A673 (cell line): Measurements from ENCODE around the gene WDPCP. TPM values are rescaled to one million over a fixed set of nuclear protein-coding genes. Genes with fewer than 3 reads are reported as not detected.

Experiments
- BruUV-seq: library from RNA; stranded (reverse); fragments of 400-500 nt; replicated peaks from 2 replicates; lab custom pipeline; 2021; lab: Mats Ljungman, UMichigan
- CTCF ChIA-PET: fragments of 300-600 bp; sonication (Branson Sonifier 250); formaldehyde crosslinking; loops from one replicate; lab custom pipeline; 2022; ENCODE audit warnings: antibody characterized with exemption; lab: Charles Lee
- POLR2A ChIA-PET: fragments of 300-600 bp; sonication (Branson Sonifier 250); formaldehyde crosslinking; loops from one replicate; lab custom pipeline; 2022; ENCODE audit warnings: antibody characterized with exemption; ENCODE audit not compliant: low non-redundant PET; lab: Charles Lee
- DNase-seq: peaks from one replicate; pipeline ENCODE4 v3.0.0-alpha.2; 2015; ENCODE audit warnings: low spot score
- H3K27ac ChIP-seq: fragments of 200-600 bp; sonication (generic); 2 replicates; pipeline ENCODE4 v1.5.1; 2016; ENCODE audit warnings: mixed run types, low read depth, mild to moderate bottlenecking, mixed read lengths, antibody characterized with exemption, low read length; ENCODE audit not compliant: poor library complexity, severe bottlenecking
- H3K27me3 ChIP-seq: fragments of 200-600 bp; sonication (generic); replicated peaks from 2 replicates; pipeline ENCODE4 v1.6.1; 2017; ENCODE audit warnings: mixed run types, low read depth, mild to moderate bottlenecking, mixed read lengths, antibody characterized with exemption, low read length; ENCODE audit not compliant: insufficient read depth, poor library complexity
- H3K36me3 ChIP-seq: fragments of 200-600 bp; sonication (generic); 2 replicates; pipeline ENCODE4 v1.6.1; 2016; ENCODE audit warnings: mixed run types, mild to moderate bottlenecking, mixed read lengths, antibody characterized with exemption, low read length; ENCODE audit not compliant: insufficient read depth, poor library complexity, severe bottlenecking
- H3K4me1 ChIP-seq: fragments of 200-600 bp; sonication (generic); 2 replicates; pipeline ENCODE4 v1.6.1; 2017; ENCODE audit warnings: mixed run types, mild to moderate bottlenecking, mixed read lengths, antibody characterized with exemption, low read length; ENCODE audit not compliant: insufficient read depth, poor library complexity, severe bottlenecking
- H3K4me3 ChIP-seq: fragments of 200-600 bp; sonication (generic); 2 replicates; pipeline ENCODE4 v1.5.1; 2016; ENCODE audit warnings: low read depth, mixed run types, mild to moderate bottlenecking, mixed read lengths, low read length; ENCODE audit not compliant: poor library complexity, severe bottlenecking
- H3K9me3 ChIP-seq: fragments of 200-600 bp; sonication (generic); 2 replicates; pipeline ENCODE4 v1.6.1; 2016; ENCODE audit warnings: mixed run types, low read depth, mild to moderate bottlenecking, mixed read lengths, antibody characterized with exemption, low read length; ENCODE audit not compliant: poor library complexity, severe bottlenecking
- EZH2 ChIP-seq: fragments of 200-600 bp; sonication (generic); IDR thresholded peaks from 2 replicates; pipeline ENCODE4 v1.6.1; 2017; ENCODE audit warnings: borderline replicate concordance, low read depth, mild to moderate bottlenecking, mixed read lengths, antibody characterized with exemption, low read length; ENCODE audit not compliant: poor library complexity, severe bottlenecking
- intact Hi-C: fragments of 100-400 bp; cut with micrococcal nuclease; formaldehyde crosslinking; loops from one replicate; pipeline ENCODE4 v1.10.0; 2022; ENCODE audit not compliant: unreplicated experiment
- total RNA-seq: library from RNA; stranded (reverse); gene quantifications from 2 replicates; pipeline ENCODE4 v1.2.3, GENCODE V29; 2021
- TF ChIP-seq, protein P1 (sequence below): fragments of 300-800, 200-600 bp; sonication (generic); conservative IDR thresholded peaks from 2 replicates; pipeline ENCODE4 v1.5.1; 2017; ENCODE audit warnings: low read depth, mild to moderate bottlenecking, antibody characterized with exemption, low read length, moderate library complexity, mixed read lengths

WDPCP gene
- total RNA-seq, 1 experiment from 2014 or later = 7.9 TPM

DNA sequence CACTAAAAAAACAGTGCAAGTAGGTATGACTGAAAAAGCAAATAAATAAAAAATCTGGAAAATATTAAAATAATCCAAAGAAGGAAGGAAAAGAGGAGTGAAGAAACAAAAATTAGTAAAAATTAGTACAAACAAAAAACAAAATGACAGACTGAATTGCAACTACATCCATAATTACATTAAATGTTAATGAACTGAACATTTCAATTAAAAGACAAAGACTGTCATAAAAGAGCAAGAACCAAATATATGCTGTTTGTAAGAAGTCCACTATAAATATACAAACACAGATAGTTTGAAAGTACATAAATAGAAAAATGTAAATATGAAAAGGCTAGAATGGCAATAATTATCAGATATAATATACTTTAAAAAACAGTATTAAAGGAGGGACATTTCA, 267.6 kb downstream of the WDPCP start:
- no peaks in the 10 kb centered on the region for H3K9me3 ChIP-seq
- ChIA-PET POLR2A (no interaction called here), CTCF (no interaction called here)
- intact Hi-C loops = no loop called here
- H3K27ac ChIP-seq = no peak overlapping the region
- no peak for DNase-seq
- H3K36me3 ChIP-seq = no peaks in the 10 kb centered on the region
- TF ChIP-seq EZH2 = no peak
- TF ChIP-seq, protein P1, sequence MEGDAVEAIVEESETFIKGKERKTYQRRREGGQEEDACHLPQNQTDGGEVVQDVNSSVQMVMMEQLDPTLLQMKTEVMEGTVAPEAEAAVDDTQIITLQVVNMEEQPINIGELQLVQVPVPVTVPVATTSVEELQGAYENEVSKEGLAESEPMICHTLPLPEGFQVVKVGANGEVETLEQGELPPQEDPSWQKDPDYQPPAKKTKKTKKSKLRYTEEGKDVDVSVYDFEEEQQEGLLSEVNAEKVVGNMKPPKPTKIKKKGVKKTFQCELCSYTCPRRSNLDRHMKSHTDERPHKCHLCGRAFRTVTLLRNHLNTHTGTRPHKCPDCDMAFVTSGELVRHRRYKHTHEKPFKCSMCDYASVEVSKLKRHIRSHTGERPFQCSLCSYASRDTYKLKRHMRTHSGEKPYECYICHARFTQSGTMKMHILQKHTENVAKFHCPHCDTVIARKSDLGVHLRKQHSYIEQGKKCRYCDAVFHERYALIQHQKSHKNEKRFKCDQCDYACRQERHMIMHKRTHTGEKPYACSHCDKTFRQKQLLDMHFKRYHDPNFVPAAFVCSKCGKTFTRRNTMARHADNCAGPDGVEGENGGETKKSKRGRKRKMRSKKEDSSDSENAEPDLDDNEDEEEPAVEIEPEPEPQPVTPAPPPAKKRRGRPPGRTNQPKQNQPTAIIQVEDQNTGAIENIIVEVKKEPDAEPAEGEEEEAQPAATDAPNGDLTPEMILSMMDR = no peak
- no peaks in the 10 kb centered on the region for H3K27me3 ChIP-seq
- H3K4me1 ChIP-seq = no peaks in the 10 kb centered on the region
- H3K4me3 ChIP-seq = no peak overlapping the region
- no TSS peak for BruUV-seq

DNA sequence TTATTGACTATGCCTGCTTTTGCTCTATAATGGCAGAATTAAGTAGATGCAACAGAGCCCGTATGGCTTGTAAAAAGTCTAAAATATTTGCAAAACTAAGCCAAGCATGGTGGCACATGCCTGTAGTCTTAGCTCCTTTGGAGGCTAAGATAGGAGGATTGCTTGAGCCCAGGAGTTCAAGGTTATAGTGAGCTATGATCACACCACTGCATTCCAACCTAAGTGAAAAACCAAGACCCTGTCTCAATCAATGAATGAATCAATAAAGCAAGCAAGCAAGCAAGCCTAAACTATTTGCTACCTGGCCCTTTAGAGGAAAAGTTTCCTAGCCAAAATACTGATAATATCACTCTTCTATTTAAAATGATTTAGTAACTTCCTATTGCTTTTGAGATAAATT, 277.7 kb downstream of the WDPCP start:
- H3K4me3 ChIP-seq = no peak overlapping the region
- H3K27me3 ChIP-seq = no peaks in the 10 kb centered on the region
- no peaks in the 10 kb centered on the region for H3K9me3 ChIP-seq
- intact Hi-C loops = no loop called here
- no peaks in the 10 kb centered on the region for H3K4me1 ChIP-seq
- TF ChIP-seq, protein P1 = no peak
- no peak for TF ChIP-seq EZH2
- no peak for DNase-seq
- no peak overlapping the region for H3K27ac ChIP-seq
- BruUV-seq = no TSS peak
- POLR2A ChIA-PET = no interaction called here
- CTCF ChIA-PET = no interaction called here
- H3K36me3 ChIP-seq = no peaks in the 10 kb centered on the region

DNA sequence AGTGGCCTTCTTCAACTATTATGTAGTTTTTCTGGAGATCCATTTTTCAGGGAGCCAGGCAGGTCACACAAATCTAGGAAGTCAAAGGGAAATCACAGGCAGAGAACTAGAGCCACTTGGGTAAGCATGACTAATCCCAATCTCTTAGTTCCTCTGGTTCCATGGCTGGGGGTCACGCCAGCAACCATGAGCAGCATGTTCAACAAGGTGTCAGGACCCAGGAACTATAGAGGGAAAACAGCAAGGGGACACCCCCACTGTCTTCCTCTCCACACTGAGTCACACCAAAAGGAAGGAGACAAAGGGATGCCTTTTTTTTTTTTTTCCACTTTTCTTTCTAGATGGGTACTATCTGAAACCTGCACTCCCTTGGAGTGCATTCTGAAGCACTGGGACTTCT, 286.8 kb downstream of the WDPCP start:
- TF ChIP-seq, protein P1 = no peak
- no peak for TF ChIP-seq EZH2
- Histone ChIP-seq H3K4me1 (no peaks in the 10 kb centered on the region), H3K9me3 (peaks cover 35% of the 10 kb centered on the region), H3K4me3 (no peak overlapping the region), H3K27ac (no peak overlapping the region), H3K27me3 (no peaks in the 10 kb centered on the region), H3K36me3 (no peaks in the 10 kb centered on the region)
- CTCF ChIA-PET = no interaction called here
- intact Hi-C loops = no loop called here
- POLR2A ChIA-PET = no interaction called here
- no peak for DNase-seq
- no TSS peak for BruUV-seq
